Mucosa of gallbladder (tissue), 1 donor: Measurements from ENCODE around the gene NDUFC2. TPM values are rescaled to one million over a fixed set of nuclear protein-coding genes. Genes with fewer than 3 reads are reported as not detected.
"Not testable (repeated sequence)": the region's sequence is repeated elsewhere in the genome, so short reads cannot be mapped to it uniquely, and the experiment has no call there.

Experiments
- DNase-seq: peaks from one replicate; pipeline ENCODE4 v3.0.0-alpha.2; 2020; ENCODE audit warnings: low spot score
- total RNA-seq: library from RNA; stranded (reverse); gene quantifications from one replicate; pipeline ENCODE4 v1.2.1, GENCODE V29; 2021
- donor health status: DM: no; HTN: no; CAD: no.

Gene NDUFC2
- total RNA-seq, 1 donor from 2014 or later: 181 TPM

DNA sequence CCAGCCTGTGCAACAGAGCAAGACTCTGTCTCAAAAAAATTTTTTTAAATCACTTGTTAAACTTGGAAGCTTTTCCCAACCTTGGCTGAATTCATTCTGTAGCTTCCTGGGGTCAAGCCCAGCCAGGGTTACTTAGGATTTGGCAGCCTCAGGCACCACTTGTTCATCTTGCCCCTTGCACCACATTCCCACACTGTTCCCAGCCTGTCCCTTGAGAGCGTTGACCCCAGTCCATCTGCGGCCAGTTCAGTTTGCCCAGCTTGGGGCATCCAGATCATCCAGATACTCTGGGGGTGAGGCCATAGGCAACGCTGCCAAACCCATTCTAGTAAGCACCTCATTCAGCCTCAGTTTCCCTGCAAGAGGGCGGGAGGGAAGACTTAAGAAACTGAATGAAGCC lies 24.7 kb downstream of the NDUFC2 start:
- DNase-seq: no peak

DNA sequence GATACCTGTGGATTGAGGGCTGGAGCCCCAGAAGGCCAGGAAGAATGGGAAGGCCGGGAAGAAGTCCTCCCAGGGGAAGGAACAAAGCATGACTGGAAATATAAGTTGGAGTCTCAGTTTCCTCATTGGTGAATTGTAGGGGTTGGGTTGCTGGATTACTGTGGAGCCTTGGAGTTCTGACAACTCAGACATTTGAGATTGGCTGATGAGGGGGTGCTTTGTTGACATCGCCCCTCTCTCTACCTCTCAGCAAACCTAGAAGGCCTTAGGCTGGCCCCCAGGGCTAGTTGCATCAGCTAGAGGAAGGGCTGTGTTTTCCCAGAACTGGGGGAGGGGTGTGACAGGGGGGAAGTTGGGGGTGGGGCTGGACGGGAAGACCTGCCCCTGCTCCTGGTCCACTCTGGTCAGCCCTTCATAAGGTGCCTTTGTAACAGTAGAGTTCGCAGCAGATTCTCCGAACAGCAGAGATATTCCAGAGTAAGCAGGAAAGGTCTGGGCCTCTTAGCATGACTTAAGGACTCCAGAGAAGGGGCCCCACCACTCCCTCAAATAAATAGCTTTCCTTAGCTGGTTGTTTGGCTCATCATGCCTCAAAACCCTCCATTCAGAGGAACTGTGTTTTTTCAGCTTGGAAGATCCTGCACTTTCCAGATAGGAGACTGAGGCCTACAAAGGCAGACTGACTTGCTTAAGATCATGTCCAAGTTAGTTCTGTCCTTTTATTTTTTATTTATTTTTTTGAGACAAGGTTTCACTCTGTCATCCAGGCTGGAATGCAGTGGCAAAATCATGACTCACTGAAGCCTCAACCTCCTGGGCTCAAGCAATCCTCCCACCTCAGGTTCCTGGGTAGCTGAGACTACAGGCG lies 28.5 kb downstream of the NDUFC2 start:
- DNase-seq: no peak

DNA sequence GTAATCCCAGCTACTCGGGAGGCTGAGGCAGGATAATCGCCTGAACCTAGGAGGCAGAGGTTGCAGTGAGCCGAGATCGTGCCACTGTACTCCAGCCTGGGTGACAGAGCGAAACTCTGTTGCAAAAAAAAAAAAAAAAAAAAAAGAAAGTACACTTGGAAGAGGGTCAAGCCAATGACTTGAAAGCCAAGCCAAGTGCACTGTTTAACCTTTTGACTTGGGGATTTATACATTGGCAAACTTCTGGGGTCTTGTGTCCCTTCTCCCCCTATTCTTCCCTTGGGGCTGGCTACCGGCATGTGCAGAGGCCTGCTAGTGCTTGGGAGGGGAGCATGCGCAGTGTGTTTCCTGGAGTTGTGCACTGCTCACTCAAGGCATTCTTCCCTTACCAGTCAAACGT lies 30.3 kb downstream of the NDUFC2 start:
- DNase-seq: no peak

DNA sequence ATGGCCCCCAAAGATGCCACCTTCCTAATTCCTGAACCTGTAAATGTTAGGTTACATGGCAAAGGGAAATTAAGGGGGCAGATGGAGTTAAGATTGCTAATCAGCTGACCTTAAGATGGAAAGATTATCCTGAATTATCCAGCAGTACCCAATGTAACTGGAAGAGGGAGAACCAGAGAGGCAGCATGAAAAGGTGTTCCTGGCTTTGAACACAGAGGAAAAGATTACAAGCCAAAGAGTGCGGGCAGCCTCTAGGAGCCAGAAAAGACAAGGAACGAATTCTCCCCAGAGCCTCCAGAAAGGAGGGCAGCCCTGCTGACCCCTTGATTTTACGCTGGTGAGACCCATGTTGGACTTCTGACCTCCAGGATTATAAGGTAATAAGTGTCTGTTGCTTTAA lies 31.1 kb downstream of the NDUFC2 start:
- DNase-seq: no peak

DNA sequence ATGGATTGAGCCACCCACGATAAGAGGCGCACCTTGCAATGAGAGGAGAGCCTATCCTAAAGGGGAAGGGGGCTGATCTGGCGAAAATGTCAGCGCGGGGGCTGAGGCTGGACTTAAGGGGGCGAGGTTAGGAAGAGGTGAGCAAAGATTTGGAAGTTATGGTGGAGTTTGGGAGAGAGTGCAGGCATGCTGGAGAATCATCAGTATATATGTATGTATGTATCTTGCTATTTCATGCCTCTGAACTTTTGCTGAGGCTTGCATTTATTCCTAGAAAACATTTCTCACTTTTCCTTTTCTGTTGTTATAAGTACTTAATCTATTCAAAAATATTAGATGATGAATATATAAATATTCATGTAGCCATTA lies 33.2 kb downstream of the NDUFC2 start:
- no peak for DNase-seq

DNA sequence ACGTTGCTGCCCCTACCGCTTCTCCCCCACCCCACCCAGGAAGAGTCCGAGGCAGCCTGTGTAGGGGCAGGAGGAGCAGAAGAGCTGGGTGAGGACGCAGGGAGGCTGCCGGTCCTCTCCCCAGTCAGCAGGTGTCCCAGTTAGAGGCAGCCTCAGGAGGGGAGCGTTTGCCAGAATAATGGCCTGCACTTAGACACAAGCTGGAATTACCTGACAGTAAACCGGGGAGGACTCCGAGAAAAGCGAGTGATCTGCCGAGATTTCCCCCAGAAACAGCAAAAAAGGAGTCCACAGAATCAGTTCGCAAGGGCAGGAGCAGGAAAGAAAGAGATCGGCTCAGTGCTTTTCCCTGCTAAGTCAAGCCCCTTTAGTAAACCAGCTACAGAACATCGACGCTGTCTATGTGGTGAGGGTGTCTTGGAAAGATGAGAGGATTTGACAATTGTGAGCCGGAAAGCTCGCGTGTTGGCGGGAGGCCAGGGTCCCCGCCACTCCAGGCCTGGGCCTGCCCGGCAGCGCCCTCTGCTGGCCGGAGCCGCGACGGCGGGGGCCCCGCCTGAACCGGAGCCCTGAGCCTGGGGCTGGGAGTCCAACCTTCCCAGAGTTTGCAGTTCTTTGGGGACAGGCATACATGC lies 33.7 kb downstream of the NDUFC2 start:
- DNase-seq: peak; percentile 83

DNA sequence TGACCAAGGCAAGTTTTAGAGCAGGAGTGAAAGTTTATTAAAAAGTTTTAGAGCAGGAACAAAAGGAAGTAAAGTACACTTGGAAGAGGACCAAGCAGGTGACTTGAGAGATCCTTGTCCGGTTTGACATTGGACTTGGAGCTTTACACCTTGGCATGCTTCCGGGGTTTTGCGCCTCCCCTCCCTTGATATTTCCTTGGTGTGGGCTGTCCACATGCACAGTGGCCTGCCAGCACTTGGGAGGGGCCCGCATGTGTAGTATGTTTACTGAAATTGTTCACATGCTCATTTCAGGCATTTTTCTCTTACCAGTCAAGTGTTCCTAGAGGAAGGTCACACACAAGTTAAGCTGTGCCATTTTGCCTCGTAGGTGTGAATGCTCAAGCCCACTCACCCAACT lies 35.0 kb downstream of the NDUFC2 start:
- peak; percentile 90 for DNase-seq

DNA sequence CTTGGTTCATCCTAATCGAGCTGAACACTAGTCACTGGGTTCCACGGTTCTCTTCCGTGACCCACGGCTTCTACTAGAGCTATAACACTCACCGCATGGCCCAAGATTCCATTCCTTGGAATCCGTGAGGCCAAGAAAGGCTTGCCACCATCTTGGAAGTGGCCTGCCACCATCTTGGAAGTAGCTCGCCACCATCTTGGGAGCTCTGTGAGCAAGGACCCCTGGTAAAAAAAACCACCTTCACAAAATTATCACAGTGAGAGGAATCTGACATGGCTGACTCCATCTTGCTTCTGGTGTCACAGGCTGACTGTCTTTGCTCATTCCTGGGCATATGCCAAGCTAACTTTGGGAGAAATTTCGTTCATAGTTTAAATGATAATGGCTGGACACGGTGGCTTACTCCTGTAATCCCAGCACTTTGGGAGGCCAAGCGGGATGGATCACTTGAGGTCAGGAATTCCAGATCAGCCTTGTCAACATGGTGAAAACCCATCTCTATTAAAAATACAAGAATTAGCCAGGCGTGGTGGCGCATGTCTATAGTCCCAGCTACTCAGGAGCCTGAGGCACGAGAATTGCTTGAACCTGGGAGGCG lies 37.7 kb downstream of the NDUFC2 start:
- DNase-seq: no peak

DNA sequence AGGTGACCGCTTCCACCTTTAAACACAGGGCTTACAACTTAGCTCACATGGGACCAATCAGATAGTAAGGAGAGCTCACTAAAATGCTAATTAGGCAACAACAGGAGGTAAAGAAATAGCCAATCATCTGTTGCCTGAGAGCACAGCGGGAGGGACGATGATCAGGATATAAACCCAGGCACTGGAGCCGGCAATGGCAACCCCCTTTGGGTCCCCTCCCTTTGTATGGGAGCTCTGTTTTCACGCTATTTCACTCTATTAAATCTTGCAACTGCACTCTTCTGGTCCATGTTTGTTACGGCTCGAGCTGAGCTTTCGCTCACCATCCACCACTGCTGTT lies 38.3 kb downstream of the NDUFC2 start:
- DNase-seq: not testable (repeated sequence)

DNA sequence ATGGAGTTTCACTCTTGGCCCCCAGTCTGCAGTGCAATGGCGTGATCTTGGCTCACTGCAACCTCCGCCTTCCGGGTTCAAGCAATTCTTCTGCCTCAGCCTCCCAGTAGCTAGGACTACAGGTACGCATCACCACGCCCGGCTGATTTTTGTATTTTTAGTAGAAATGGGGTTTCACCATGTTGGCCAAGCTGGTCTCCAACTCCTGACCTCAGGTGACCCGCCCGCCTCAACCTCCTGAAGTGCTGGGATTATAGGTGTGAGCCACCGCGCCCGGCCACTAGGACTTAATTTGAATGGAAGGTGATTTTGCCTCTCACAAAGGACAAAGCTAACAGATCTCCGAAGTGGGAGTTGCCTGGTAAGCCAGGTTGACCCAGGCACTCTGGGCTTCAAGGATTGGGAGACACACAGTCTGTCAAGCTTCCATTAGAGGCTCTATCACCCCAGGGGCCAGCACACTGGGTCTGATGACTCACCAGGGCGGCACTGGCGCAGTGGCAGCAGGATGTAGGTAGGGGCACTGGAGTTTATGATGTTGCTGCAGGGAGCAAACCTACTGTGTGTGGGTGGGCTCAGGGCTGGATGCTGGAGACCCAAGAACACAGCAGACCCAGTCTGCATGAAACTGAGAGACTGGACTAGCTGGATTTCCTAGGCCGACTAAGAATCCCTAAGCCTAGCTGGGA lies 38.8 kb downstream of the NDUFC2 start:
- DNase-seq: no peak

DNA sequence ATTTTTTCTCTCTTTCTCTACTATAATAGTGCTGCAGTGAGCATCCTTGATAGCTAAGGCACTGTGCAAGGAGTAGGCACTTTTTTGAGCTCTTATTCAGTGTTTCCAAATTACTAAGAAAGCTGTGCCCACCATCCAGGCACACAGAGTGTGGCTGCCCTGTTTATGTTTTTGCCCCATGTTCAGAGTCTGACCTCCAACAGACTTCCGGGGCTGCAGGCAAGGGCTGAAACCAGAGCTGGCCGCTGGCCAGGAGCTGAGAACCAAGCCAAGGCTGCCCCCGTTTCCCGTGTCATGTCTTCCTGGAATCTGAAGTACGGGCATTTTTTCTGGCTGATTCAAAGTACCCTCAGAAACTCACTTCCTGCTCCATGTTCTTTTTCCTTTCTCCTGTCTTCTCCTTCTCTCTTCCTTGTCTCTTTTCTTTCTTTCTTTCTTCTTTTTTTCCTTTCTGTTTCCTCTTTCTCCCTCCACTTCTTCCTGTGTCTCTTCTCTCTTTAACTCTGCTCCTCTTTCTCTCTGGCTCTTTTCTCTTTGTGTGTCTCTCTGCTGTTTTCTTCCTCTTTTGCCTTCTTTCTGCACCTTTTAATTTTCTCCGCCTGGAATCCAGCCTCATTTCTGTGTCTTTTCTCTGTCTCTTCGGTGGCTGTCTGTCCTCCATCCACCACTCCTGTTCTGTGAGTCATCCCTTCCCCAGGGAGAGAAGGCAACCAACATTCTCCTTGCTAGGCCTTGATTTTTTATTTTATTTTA lies 39.6 kb downstream of the NDUFC2 start:
- peak; percentile 72 for DNase-seq

DNA sequence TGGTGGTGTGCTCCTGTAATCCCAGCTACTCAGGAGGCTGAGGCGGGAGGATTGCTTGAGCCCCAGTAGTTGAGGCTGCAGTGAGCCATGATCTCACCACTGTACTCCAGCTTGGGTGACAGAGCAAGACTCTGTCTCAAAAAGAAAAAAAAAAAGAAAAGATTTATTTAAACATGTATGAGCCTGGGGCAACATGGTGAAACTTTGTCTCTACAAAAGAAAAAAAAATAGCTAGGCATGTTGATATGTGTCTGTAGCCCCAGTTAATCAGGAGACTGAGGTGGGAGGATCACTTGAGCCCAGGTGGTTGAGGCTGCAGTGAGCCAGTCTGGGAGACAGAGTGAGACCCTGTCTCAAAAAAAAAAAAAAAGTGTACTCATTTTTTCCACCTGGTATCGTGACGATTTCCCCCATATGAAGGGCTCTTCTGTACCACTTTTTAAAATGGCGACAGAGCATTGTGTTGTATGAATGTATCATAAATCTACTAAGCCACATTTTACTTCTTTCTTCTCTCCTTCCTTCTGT lies 40.2 kb downstream of the NDUFC2 start:
- DNase-seq: no peak

DNA sequence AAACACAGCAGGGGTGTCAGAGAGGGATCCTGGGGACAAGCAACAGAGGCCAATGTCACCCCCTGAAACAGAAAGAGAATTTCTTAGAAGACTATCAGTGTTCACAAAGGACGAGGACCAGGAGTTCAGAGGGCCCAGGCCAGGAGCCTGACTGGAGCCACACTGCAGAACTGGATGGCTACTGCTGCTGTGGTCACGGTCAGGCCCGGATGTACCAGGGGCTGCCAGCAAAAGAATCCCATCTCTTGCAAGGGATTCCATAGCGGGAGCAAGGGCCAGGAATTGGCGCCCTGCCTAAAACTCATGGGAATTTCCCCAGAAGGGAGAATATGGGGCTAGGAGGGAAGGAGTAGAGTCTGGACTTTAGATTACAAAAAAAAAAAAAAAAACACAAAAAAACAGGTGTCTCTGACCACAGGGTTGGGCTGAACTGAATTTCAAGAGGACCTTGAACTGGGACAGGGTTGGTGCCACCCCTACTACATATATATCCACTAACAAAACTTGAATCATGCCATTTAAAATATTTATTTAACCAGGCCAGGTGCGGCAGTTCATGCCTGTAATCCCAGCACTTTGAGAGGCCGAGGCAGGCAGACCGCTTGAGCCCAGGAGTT lies 40.9 kb downstream of the NDUFC2 start:
- DNase-seq: no peak

DNA sequence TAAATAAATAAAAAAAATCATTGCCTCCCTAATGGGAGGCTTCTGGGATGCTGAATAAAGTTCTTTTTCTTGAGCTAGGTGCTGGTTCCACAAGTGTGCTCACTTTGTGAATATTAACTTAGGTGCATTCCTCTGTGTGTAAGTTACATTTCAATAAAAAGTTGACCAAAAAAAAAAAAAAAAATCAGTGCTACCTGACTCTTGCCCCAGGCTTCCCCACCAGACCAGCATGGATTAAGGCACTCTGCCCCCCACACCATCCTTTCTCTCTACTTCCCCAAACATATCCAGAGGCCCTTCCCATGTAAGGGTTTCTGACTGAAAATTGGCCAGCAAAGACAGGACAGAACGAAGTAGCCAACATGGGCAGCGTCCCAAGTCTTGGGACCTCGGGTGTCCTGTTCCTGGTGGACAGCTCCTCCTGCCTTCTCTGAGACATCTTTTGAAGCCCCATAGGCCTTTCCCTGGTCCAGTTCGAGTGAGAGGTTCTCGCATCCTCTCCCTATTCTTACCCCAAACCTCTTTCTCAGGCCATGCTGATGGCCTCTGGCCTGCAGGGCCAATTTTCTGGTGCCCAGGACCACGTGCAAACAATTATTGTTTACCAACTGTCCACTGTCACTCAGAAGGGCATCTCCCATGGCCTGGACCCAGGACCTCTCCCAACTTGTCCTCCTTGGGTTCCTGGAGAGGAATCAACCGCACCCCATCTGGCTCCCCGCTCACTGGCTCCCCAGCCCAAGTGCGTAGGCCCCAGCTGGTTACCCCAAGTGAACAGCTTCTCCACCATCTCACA lies 41.6 kb downstream of the NDUFC2 start:
- DNase-seq: no peak

DNA sequence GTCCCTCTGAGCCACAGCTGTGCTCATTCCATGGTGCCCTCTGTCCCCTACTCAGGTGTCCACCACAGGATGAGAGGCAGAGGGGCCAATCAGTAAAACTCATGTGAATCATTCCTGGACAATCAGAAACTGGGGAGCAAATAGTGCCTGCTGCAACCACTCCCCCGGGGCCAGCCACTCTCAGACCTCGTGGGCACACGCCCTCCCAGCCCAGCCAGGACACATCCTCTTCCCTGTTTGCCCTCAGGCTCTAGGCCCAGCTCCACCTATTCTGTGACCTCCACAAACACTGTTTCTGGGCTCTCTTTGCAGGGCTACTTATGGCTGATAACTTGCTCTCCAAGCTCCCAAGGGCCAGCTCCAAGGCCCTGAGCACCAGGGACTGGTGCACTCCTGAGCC lies 42.6 kb downstream of the NDUFC2 start:
- peak; percentile 31 for DNase-seq

DNA sequence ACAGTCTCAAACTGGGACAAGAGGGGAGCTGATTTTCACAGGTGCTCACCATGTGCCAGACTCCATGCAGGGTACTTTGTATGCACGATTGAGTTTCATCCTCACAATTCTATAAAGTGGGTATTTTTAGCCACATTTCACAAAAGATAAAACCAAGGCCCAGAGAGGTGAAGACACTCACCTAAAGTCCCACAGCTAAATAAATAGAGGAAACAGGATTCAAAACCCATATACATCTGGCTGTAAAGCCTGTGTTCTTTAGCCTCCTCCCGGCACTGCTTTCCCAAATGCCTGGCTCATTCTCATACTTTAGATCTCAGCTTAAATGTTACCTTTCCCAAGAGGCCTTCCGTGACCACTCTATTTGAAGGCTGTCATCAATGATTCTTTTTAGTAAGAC lies 43.3 kb downstream of the NDUFC2 start:
- no peak for DNase-seq

DNA sequence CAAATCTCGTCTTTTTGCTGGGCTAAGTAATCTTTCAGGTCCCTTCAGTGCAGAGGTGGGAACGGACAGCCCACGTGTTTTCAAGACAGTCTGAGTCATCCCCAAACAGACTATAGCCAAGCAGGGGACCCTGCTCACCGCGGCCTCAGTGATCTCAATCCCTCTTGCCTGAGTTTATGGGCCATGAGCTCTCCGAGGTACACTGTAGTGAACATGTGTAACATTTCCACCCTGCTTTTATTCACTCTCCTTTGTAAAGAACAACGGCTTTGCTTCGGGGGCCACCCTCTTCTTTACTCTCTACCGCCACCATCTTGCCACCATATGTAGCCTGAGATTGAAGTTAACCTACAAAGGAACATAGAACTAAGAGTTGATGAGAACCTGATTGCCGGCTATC lies 45.0 kb downstream of the NDUFC2 start:
- no peak for DNase-seq

DNA sequence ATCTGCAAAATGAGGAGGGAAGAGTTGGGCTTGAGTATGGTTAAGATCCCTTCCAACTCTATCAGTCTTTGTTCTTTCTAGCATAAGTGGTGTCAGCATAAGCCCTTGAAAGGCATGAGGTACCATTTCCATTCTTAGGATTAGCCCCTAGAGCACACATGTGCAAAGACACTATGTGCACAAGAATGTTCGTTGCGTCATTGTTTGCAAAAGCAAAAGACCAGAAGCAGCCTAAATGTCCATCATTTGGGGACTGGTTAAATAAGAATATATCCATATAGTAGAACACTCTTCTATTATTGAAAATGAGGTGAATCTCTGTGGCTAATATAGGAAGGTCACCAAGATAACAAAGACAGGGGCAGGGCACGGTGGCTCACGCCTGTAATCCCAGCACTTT lies 46.6 kb downstream of the NDUFC2 start:
- DNase-seq: no peak

DNA sequence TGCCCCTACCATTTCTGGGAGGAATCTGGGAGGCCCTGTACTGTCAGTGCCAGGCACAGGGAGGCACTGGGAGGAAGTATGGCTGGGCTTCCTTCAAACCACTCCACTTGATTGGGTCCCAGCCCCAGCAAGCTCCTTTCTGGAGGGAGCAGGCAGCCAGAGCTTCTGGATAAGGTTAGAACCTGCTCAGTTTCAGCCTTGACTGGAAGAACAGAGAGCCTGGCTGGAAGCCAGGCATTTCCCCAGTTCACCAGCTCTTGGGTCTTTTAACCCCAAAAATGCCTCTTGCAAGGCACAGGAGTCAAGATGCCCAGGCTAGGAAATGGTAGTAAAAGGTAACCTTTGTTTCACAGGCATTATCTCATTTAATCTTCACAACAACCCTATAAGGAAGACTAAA lies 47.6 kb downstream of the NDUFC2 start:
- no peak for DNase-seq

DNA sequence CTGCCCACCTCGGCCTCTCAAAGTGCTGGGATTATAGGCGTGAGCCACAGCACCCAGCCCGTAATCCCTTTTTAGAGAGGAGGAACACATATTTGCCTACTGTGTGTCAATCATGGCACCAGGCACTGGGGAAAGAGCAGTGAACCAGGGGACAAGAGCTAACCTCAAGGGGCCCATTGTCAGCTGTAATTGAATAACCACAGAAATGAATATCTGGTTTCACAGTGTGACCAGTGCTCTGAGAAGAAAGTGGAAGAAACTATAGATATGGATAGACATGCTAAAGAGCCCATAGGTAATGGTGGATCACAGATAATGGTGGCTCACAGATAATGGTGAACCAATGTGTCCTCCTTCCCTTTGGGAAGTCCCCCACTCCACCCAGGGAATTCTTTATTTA lies 48.0 kb downstream of the NDUFC2 start:
- no peak for DNase-seq
